OCI-M1 (cell line): ENCODE measurements around the gene NPTX1.
"Not testable (repeated sequence)": the region's sequence is repeated elsewhere in the genome, so short reads cannot be mapped to it uniquely, and the experiment has no call there.

ENCODE experiments used
- DNase-seq: peaks from one replicate; lab custom pipeline; 2025; lab: John Stamatoyannopoulos, UW

Gene NPTX1, protein sequence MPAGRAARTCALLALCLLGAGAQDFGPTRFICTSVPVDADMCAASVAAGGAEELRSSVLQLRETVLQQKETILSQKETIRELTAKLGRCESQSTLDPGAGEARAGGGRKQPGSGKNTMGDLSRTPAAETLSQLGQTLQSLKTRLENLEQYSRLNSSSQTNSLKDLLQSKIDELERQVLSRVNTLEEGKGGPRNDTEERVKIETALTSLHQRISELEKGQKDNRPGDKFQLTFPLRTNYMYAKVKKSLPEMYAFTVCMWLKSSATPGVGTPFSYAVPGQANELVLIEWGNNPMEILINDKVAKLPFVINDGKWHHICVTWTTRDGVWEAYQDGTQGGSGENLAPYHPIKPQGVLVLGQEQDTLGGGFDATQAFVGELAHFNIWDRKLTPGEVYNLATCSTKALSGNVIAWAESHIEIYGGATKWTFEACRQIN

DNA sequence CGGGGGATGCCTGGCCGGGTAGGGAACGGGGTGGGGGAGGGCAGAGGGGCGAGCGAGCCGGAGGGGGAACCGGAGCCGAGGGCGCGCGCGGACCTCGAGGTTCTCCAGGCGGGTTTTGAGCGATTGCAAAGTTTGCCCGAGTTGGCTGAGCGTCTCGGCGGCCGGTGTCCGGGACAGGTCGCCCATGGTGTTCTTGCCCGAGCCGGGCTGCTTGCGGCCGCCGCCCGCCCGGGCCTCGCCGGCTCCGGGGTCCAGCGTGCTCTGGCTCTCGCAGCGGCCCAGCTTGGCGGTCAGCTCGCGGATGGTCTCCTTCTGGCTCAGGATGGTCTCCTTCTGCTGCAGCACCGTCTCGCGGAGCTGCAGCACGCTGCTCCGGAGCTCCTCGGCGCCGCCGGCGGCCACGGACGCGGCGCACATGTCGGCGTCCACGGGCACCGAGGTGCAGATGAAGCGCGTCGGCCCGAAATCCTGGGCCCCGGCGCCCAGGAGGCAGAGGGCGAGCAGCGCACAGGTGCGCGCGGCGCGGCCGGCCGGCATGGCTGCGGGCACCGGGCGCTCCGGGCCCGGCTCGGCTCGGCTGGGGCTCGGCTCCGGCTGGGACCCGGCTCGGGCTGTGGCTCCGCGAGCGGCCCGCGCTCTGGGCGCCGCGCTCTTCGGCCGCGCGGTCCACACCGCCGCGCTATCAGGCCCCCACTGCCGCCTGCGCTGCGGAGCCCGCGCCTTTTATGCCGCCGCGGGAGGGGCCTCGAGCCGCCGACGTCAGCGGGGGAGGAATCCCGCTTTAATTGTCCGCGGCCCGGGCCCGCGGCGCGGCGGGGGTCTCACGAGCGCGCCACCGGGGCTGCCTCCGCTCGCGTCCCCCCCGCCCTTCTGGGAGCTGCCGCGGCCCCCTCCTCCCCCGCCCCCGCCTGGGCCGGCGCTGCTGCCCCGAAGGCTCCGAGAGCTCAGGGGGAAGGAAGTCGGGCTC, at the start of gene NPTX1:
NPTX1 (minus strand) TSS at position 698 of the 967 bp plus-strand sequence; CDS start at position 537, 161 bp downstream.
- DNase-seq = no peak

DNA sequence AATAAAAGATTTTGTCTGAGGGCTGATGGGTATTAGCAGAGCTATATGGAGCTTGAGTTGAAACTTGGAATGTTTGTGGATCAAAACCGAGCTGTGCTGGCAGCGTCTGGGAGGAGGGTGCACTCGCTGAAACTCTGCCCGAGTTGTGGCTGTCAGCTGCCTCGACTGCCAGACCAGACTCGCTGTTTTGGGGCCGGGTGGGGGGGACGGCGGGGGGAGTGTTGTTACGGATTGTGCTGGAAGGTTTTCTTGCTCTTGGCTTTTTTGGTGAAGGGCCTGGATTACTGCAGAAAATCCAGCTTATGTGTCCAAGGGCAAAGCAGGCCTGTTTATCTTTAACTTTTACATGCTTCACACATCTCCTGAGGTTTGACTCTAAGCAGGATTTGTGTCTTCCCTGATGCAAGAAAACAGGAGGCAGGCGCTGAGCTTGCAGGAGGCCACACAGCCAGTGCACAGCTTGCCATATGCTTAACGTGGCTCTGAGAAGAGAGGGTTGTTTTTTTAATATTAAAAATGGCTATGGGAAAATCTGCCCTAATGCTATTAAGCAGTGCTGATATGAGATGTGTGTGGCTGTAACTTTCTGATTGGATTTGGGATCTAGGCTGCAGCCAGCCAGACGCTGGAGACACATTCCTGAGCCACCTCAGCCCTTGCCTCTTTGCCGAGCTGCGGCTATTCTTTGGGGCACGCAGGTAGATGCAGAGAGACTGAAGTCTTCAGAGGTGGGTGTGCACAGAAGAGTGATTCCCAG, 47.7 kb upstream of the NPTX1 start:
- DNase-seq = no peak

DNA sequence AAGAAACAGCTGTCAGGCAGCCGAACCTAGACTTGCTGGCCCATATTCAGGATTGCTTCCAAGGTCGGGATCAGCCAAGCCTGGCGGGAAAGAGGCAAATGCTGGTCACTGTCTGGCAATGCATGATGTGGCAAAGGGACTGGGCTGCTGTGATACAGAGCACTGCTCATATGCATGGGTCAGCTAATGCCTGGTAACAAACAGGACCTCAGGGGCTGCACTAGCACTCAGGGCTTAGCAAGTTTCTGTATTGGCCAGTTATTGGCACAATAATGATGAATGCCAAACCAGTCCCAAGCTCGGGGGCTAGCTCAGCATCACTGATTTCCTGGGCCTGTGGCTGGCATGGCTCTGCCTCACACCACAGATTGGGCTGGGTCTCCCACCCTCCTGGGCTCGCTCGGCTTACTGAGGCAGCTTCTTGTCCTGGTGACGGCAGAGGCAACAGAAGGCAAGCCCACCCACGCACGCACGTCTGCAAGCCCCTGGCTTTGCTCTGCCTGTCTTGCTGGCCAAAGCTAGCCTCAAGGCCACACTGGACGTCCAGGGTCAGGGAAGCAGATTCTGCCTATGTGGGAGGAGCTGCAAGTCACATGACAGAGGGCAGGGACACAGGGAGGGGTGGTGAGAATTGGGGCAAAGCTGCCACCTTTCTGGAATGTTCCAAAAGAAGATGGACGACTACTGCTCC, 46.8 kb upstream of the NPTX1 start:
- no peak for DNase-seq

DNA sequence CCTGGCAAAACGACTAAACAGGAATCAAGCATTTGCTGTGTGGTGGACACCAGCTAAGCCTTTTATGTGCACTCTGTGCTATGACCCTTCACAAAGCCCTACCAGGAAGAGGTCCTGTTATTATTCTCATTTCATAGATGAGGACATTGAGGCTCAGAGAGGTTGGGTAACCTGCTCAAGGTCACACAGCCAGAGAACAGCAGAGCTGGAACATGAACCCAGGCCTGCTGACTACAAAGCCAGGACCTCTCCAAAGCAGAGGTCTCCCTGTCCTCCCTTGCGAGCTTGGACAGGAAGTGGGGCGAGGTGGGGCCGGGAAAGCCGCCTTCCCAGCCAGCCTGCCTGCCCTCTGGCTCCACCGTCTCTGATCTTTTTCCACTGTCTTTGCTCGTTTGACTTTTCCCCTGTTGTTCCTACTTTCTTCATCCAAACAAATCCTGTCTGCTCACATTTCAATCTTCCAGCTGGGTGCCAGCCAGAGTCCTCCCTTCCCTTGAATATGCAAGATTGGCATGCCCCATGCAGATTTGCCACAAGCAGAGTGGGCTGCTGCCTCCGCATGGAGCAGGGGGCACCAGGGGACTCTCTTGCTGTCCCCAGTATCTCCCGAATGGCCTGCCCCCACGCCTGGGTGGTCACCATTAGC, 44.5 kb upstream of the NPTX1 start:
- no peak for DNase-seq

DNA sequence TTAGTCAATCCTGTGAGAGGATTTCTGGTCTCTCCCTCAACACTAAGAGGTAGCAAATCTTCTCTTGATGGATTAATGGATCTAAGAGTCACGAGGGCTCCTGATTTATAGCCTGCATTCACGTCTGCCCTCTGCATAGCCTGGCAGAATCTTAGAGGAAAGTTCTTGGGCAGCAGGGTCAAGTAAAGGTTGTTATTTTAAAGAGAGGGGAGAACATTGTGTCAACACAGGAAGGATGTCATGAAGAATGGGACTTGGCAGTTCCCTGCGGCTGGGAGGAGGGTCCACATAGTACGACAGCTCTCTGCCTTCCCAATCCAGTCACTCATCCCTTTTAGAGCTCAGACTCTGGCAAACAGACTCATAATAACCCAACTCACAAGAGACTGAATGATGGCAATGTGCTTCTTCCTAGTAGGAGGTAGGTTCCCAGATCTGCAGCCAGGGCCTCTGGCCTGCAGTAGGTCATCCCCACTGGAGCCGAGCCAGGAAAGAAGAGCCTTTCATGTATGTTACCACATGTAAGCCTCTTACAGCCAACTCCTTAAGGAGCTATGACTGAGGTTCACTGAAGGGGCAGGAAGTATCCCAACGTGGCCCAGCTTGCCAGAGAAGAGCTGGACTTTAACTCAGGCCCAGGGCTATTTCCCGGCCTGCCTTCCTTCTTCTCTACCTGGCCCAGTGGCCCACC, 42.8 kb upstream of the NPTX1 start:
- no peak for DNase-seq

DNA sequence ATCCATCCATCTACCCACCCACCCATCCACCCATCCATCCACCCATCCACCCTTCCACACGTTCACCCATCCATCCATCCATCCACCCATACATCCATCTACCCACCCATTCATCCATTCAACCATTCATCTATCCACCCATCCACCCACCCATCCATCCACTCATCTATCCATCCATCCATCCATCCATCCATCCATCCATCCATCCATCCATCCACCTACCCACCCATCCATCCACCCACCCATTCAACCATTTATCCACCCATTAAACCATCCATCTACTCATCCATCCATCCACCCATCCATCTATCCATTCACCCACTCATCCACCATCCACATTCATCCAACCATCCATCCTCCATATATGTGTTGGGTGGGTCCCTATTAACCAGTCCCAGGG, 42.0 kb upstream of the NPTX1 start:
- DNase-seq = no peak

DNA sequence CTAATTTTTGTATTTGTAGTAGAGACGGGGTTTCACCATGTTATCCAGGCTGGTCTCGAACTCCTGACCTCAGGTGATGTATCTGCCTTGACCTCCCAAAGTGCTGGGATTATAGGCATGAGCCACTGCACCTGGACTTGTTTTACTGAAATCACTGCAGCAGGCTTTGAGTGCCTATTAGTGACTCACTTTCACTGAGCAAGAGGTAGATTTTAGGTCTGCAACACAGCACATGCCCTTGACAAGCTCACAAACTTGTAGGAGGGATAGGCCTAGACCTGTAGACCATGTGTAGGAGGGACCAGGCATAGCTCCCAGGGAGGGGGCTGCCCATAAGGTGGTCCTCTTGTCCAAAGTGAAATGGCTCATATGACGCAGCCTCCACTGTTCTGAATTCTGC, 41.2 kb upstream of the NPTX1 start:
- no peak for DNase-seq

DNA sequence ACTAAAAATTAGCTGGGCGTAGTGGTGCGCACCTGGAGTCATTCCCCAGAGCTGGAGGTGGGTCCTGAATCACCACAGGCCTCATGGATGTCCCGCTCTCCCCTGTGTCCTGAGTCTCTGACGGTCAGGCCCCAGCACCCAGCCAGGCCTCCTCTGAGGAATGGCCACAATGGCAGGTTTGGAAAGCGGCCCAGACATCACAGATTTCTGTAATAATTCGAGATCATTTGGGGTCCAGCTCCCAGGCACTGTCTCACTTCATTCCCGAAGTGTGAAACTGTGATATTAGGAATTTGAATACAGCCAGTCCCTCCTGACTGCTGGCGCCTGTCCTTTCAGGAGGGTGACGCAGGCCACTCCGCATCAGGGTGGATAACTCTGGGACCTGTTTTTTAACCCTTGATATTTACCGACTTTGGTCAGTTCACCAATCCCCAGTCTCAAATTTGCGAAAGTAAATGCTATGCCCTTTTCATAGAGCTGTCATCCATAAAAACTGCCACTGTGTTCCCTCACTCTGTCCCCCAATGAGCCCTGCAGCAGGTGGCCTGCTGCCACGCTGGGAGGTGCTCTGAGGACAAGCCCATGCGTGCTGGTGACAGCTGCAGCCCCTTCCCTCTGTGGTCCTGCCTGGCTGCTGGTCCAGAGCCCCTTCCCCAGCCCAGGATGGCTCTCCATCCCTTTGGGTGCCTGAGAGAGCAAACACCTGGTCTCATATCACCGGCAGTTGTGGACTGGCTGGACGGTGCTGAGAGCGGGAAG, 39.9 kb upstream of the NPTX1 start:
- no peak for DNase-seq

DNA sequence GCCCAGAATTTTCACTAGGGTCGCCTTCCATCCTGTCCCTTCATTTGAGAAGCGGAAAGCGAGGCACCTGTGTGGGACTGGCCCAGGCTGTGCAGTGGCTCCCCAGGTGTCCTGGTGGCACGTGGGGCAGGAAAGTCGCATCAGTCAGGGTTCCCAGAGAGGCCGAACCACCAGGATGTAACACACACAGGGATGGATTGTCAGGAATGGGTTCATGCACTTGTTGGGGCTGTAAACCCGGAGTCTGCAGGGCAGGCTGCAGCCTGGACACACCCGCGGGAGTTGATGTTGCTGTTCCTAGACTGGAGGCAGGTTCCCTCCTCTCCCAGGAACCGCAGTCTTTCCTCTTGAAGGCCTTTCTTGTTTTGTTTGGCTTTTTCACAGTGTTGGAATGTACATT, 37.5 kb upstream of the NPTX1 start:
- DNase-seq = no peak

DNA sequence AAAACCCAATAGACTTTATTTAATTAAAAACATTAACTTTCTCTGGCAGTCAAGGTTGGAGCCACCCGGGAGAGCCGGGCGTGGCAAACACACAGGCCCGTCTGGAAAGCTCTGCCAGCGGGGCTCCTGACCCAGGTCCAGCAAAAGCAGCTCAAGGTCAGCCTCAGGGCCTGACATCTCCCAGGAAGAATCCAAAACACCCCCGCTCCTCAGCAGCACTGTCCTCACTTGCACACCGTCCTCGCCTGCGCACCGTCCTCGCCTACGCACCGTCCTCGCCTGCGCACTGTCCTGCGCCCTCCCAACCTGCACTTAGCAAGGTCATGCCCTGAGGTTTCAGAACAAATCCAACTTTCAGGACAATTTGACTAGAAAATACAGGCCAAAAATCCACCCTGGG, 36.8 kb upstream of the NPTX1 start:
- no peak for DNase-seq

DNA sequence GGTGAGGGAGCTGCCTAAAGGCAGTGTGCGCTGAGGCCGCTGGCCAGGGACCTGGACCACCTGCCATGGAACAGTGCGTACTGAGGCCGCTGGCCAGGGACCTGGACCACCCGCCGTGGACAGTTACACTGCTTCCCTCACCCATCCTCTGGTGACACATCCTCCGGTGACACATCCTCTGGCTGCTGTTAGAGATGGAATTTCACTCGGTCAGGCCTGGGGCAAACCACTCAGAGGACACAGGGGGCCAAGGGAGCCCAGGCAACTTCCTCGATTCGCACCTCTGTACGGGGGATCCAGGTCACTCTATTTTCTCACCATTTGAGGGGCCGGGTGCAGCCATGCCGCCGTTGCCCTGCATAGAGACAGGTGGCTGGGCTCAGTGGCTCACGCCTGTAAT, 35.8 kb upstream of the NPTX1 start:
- no peak for DNase-seq

DNA sequence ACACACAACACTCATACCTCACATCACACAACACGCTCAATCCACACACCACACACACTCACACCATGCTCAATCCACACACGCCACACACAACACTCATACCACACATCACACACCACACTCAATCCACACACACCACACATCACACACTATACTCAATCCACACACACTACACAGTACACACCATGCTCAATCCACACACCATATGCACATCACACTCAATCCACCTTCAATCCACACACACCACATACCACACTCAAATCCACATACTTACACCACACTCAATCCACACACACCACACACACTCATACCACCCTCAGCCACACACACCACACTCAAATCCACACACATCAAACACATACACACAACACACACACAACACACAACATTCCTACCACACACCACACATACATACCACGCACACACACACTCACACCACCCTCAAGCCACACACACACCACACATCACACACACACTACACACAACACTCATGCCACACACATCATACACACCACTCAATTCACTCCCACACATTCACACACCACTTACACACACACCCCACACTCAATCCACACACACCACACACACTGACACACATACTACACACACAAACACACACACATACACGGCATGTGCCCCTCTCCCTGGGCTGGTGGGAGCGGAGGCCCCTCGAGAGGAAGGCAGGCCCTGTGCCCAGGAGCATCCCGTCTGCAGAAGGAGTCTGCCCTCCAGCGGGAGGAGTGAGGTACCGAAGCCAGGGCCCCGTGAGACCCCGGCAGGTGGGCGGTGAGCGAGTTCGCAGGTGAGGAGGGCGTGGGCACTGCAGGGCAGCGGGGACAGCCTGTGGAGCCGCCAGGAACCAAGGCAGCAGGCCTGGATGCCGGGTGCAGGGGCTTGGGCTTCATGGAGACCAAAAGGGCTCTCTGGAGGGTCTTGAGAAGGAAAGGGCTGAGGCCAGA, 35.1 kb upstream of the NPTX1 start:
- no peak for DNase-seq

DNA sequence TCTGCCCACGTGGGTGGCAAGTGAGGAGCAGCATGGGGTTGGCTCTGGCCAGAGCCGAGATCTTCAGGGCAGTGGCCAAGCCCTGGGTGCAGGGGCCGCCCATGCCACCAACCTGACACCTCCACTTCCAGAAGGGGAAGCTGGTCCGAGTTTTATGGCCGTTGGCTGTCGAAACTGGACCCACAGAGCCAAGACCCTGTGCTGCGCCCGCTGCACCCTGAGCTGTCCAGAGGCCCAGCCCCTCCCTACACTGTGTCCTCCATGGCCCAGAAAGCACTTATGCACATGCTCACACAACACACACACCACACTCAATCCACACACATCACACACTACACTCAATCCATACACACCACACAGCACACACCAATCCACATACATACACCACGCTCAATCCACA, 34.4 kb upstream of the NPTX1 start:
- no peak for DNase-seq

DNA sequence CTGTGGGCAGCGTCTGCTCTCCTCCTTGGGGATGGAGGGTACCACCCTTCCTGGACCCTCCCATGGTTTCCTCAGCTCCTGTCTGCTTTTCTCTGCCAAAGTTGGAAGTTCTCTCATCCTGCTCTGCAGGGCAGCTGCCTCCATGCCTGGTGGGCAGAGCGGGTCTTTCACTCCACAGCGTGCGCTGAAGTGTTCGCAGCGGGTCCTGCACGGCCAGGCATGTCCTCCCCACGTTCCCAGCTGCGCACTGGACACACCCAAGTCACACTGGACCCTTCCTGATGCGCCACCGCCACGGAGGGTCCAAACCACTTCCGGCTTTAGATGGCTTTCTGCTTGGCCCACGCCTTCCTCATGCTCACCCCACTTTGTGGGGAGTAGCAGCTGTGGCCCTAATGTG, 33.7 kb upstream of the NPTX1 start:
- DNase-seq = no peak

DNA sequence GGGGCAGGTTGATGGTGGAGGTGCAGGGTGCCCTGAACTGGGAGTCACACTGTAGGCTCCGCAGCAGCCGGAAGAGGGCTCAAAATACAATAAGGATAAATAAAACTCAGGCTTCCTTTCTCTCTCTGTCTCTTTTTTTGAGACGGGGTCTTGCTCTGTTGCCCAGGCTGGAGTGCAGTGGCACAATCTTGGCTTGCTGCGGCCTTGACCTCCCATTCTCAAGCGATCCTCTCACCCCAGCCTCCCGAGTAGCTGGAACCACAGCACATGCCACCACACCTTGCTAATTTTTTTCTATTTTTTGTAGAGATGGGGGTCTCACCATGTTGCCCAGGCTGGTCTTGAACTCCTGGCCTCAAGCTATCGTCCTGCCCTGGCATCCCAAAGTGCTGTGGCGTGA, 32.9 kb upstream of the NPTX1 start:
- no peak for DNase-seq

DNA sequence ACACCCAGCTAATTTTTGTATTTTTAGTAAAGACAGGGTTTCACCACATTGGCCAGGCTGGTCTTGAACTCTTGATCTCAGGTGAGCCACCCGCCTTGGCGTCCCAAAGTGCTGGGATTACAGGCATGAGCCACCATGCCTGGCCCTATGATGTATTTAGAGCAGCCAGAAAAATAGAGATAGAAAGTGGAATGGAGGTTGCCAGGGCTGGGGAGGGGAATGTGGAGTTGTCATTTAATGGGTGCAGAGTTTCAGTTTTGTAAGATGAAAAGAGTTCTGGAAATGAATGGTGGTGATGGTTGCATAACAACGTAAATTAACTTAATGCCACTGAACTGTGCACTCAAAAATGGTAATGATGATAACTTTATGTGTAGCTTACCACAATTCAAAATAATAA, 31.6 kb upstream of the NPTX1 start:
- DNase-seq = no peak

DNA sequence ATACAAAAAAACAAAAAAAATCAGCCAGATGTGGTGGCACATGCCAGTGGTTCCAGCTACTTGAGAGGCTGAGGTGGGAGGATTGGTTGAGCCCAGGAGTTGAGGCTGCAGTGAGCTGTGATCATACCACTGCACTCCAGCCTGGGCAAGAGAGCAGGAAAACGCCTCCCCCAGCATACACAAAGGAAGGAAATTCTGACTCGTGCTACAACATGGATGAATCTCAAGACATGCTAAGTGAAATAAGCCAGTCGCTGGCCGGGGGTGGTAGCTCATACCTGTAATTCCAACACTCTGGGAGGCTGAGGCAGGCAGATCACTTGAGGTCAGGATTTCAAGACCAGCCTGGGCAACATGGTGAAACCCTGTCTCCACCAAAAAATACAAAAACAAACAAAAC, 30.8 kb upstream of the NPTX1 start:
- DNase-seq = not testable (repeated sequence)

DNA sequence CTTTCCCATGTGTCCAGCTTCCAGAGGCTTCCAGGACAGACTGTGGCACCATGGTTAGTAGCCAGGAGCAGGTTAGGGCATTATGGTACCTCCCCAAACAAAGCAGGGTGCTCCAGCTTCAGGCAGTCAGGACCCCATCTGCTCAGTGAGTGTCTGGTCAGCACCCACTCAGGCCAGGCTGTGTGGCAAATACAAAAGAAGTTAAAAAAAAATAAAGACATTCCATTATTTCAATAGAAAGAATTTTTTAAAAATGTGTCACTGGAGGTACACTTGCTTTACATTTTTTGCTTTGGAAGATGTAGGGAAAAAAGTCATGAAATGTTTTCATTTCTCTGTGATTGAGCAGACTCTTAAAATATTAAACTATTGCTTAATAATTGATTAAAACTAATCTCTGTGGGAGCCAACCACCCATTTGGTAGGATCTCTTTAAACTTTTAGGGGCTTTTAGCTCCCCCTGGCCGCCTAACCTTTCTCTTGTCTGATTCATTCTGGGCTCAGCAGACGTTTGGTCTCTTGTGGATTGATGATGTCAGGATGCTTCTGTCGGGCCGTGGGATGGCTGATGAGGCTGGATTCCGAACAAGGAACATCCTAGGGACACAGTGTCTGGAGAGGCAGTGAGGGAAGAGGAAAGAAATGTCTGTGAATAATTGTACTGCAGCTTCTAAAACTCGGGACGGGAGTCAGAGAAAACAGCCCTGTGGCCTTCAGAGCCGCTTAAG, 28.4 kb upstream of the NPTX1 start:
- DNase-seq = no peak
